HG02623 (cell line): ENCODE results near the gene NCK2.

ENCODE experiments used
- ATAC-seq: cut with Tn5 transposase; IDR thresholded peaks from one replicate; pipeline ENCODE4 v1.9.1; 2021; ENCODE audit warnings: moderate library complexity; ENCODE audit not compliant: unreplicated experiment

NCK2 gene

GRCh38 chr2:105789745-105790460 lies 45.2 kb downstream of the NCK2 start:
- peak; percentile 63 for ATAC-seq

DNA sequence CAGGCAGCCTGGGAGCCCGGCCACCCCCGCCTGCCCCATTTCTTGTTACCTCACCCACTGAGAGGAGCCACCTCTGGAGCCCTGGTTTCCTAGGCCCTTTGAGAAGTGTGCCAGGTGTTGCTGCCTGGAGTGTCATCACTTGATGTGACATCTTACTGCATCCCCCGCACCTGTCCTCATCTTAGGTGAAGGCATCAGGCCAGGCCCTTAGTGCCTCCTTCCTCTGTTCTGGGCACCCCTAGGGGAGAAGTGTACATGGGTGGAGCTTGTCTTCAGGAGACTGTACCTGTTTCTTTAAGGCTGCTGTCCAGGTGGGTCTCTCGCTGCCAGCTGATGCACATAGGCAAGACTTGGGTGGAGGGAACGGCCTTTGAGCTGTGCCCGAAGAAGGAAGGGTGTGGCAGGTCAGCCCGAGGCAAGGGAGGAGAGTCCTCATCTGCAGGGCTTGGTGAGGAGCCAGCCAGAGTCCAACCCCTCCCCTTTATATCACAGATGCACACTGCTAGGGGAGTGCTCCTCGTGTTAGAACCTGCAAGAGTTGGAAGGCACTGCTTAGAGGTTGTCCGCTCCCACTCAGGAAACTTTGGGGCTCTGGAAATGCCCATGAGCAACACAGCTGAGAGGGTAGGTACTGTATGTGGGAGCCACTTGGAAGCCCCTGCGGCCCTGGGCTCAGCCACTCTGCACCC lies 45.9 kb downstream of the NCK2 start:
- no peak for ATAC-seq

DNA sequence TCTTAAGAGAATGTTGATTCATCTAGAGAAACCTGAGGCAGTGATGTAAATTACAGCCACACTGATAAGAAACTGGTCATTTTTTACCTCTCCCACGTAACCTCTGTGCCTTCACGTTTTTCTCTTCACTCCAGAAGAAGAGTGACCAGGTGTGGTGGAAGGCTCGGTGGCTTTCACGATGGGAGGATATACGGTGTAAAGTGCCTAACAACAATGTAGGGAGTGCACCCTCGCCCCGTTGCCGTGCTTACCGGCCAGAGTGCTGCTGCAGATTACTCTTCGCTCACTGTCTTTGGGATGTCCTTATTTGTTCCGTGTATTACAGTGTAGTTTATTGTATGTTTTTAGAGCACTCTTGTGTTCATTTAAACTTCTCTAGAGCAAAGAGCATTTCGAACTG lies 46.5 kb downstream of the NCK2 start:
- ATAC-seq, result no peak

DNA sequence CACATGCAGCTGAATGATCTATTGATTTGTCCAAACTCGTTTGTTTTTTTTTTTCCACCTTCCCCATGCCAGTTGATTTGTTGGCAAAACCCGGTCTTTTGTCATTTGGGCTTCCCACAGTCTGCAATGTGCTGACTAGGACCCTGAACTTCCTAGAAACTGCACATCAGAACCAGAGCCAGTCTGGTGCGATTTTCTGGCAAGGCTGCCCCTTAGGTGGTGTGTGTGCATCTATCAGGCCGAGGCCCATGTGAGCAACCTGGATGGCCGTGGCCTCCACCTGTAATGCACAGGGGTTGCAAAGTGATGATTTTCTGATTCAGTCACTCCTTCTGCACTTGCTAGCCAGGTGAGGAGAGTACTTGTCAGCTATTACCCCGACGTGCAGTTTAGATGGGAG lies 47.8 kb downstream of the NCK2 start:
- no peak for ATAC-seq

- no peak for ATAC-seq
Observed at GRCh38 chr2:105793196-105793975, 48.7 kb downstream of the NCK2 start.

DNA sequence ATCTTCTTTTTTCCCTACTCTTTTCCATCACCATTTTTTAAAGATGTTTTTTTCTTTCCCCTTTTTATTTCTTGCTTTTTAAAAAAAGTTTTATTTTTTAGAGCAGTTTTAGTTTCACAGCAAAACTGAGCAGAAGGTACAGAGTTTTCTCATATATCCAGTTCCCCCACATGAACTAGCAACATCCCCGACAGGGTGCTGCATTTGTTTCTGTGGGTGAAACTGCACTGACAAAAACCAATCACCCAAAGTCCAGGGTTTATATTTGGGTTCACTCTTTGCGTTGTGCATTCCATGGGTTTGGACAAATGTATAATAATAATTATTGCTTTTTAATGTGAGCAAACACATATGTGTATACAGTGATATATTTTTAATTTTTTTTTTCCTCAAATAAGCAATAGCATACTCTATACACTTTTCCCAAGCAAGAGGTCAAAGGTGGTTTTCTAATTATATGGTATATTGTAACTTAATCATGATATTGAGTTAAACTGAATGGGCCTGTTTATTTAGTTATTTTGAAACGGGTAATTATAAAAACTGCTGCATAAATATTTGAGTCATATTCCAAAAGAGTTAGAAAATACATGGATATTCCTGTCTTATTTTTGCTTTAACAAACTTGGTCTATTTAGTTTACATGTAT lies 50.3 kb downstream of the NCK2 start:
- no peak for ATAC-seq

DNA sequence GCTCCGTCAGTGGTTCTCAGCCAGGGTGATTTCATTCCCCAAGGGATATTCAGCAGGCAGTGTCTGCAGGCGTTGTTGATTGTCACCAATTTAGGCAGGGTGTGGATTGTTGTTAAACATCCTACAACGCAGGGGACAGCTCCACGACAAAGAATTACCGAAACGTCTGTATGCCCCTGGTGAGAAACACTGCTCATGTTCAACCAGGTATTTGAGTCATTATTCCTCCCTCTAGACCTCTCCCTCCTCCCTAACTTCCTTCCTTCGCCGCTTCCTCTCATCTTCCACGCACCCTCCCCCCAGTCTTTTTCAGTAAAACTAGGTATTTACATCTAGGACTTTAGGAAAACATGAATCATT lies 50.8 kb downstream of the NCK2 start:
- no peak for ATAC-seq

GRCh38 chr2:105796131-105796638 lies 51.5 kb downstream of the NCK2 start:
- no peak for ATAC-seq

DNA sequence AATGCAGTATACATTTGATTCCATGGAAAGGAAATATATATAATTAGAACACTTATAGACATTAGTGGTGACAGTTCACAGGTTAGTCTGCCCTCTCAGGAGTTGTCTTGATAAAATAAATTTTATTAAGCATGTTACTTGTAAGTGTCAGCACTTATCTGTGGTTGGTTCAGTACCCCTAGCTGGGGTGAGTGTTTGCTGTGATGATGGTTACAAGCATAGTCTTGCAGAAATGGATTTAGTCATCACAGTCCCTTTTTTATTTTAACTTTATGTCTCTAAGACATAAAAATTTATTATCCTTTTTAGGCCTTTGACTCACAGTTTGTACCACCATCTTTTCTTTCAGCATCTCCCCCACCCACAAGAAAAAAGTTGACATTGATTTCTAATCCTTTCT lies 52.1 kb downstream of the NCK2 start:
- no peak for ATAC-seq

- ATAC-seq, result peak; percentile 42
Observed at GRCh38 chr2:105797298-105797819, 52.6 kb downstream of the NCK2 start.

DNA sequence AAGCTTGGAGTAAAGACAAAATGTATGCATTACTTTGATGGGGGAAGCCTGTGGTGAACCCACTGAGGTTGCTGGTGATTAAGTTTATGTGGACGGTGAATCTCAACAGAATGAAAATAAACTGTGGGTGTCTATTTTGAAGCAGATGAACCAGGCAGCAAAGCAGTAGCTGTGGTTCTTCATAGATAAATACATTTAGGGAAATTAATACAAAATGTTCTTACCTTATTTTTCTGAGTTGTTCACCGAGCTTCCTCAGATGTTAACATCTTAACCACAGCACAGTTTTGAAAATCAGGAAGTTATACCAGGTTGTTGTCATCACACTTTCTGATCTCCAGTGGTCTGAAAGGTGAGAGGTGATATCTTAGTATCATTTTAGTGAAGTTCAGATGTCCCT lies 53.9 kb downstream of the NCK2 start:
- ATAC-seq, result peak; percentile 18

DNA sequence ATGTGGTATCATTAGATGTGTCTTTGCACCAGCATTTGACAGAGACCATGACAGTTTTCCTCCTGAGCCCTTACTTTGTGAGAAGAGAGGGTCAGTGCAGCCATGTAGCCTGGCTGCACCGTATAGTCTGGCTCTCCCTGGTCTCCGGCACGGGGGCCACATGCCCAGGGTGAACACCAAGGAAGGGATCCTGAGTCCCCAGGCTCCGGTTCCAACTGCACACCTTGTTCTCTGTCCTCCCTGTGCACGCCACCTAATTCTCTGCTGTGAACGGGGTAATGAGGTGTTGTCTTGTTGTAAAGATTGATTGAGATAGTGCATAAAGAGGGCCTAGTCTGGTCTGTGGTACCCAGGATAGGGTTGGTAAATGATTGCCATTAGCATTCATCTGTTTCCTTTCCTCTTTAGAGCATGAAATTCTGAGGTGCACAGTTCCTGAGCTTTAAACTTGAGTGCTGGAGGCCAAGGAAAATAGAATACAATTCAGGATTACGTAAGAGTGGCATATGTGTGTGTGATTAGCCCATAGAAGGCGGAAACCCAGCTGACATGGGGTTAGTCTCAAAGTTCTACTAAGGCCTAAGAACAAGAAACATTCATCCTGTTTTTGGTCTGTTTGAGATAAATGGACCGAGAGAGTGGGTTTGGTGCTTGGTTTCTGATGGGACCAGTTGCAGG lies 55.5 kb downstream of the NCK2 start:
- no peak for ATAC-seq

GRCh38 chr2:105800953-105801635 lies 56.4 kb downstream of the NCK2 start:
- ATAC-seq, result no peak

- ATAC-seq, result no peak
Observed at GRCh38 chr2:105801961-105802360, 57.2 kb downstream of the NCK2 start.

DNA sequence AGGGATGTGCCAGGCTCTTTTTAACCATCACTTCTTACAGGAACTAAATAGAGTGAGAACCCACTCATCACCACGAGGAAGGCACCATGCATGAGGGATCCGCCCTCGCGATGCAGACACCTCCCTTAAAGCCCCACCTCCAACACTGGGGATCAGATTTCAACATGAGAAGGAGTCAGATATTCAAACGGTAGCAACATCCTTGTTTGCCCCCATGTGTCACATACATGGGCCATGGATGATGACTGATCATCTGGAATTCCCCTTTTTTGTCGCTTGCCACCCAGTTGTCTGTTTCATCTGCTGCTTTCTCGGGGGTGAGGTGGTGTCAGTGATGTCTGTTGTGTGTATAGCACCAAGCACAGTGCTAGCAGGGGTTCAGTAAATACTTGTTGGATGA lies 57.9 kb downstream of the NCK2 start:
- peak; percentile 47 for ATAC-seq

GRCh38 chr2:105803337-105803736 lies 58.6 kb downstream of the NCK2 start:
- no peak for ATAC-seq

DNA sequence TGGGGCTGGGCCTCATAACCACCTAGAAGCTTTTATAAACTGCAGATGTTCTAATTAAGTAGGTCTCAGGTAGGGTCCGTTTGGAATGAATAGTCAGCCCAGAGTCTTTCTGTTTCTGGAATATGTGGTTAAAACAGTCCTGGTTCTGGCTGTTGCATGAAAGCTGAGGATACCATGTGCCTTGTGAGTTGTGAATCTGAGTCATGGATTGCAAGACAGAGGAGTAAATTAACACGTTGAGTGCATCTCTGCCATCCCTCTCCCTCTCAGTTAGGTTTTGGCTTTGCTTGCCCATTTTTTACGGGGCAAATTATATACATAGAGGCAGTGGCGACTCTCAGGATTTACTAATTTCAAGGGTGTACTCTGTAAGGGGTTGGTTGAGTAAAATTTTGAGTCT lies 59.1 kb downstream of the NCK2 start:
- no peak for ATAC-seq

- ATAC-seq, result no peak
Observed at GRCh38 chr2:105804266-105804665, 59.6 kb downstream of the NCK2 start.

- ATAC-seq, result no peak
Observed at GRCh38 chr2:105806996-105807395, 62.3 kb downstream of the NCK2 start.
